ENCODE data around the gene SCAMP5.

The SCAMP5 gene

GRCh38 chr15:74960995-74961588, 34.3 kb upstream of the SCAMP5 start:
- H3K4me3 ChIP-seq (replicated peaks in 1 of 2; ENCODE audit: low read depth in 2 of 2, low read length in 2 of 2), result no peak overlapping the region
- no peak for TF ChIP-seq CTCF (IDR thresholded peaks at IDR 0.05; ENCODE audit: low read depth, low read length)
- peak in 1 of 2 donors; percentile 41 for DNase-seq (ENCODE audit: low read depth in 2 of 2)

GRCh38 chr15:74961616-74962015, 33.7 kb upstream of the SCAMP5 start:
- no peak overlapping the region for H3K4me3 ChIP-seq (replicated peaks in 1 of 2; ENCODE audit: low read depth in 2 of 2, low read length in 2 of 2)
- no peak for TF ChIP-seq CTCF (IDR thresholded peaks at IDR 0.05; ENCODE audit: low read depth, low read length)
- no peak for DNase-seq (ENCODE audit: low read depth in 2 of 2)

- no peak for DNase-seq (ENCODE audit: low read depth in 2 of 2)
- no peak for TF ChIP-seq CTCF (IDR thresholded peaks at IDR 0.05; ENCODE audit: low read depth, low read length)
- no peak overlapping the region for H3K4me3 ChIP-seq (replicated peaks in 1 of 2; ENCODE audit: low read depth in 2 of 2, low read length in 2 of 2)
Observed at GRCh38 chr15:74962219-74962618, 33.1 kb upstream of the SCAMP5 start.

GRCh38 chr15:74962671-74963070, 32.7 kb upstream of the SCAMP5 start:
- TF ChIP-seq CTCF (IDR thresholded peaks at IDR 0.05; ENCODE audit: low read depth, low read length), result no peak

GRCh38 chr15:74963213-74963612, 32.1 kb upstream of the SCAMP5 start:
- H3K4me3 ChIP-seq (replicated peaks in 1 of 2; ENCODE audit: low read depth in 2 of 2, low read length in 2 of 2), result no peak overlapping the region
- DNase-seq (ENCODE audit: low read depth in 2 of 2), result no peak
- TF ChIP-seq CTCF (IDR thresholded peaks at IDR 0.05; ENCODE audit: low read depth, low read length), result no peak

More at GRCh38 chr15:74962671-74963070, 32.7 kb upstream of the SCAMP5 start:
- no peak overlapping the region for H3K4me3 ChIP-seq (replicated peaks in 1 of 2; ENCODE audit: low read depth in 2 of 2, low read length in 2 of 2)
- no peak for DNase-seq (ENCODE audit: low read depth in 2 of 2)

GRCh38 chr15:74964794-74965193, 30.6 kb upstream of the SCAMP5 start:
- TF ChIP-seq CTCF (IDR thresholded peaks at IDR 0.05; ENCODE audit: low read depth, low read length), result no peak
- no peak overlapping the region for H3K4me3 ChIP-seq (replicated peaks in 1 of 2; ENCODE audit: low read depth in 2 of 2, low read length in 2 of 2)
- DNase-seq (ENCODE audit: low read depth in 2 of 2), result peak; percentile 54 to 75

GRCh38 chr15:74967670-74968069, 27.7 kb upstream of the SCAMP5 start:
- H3K4me3 ChIP-seq (replicated peaks in 1 of 2; ENCODE audit: low read depth in 2 of 2, low read length in 2 of 2), result no peak overlapping the region
- DNase-seq (ENCODE audit: low read depth in 2 of 2), result no peak
- TF ChIP-seq CTCF (IDR thresholded peaks at IDR 0.05; ENCODE audit: low read depth, low read length), result no peak
